H1 (cell line): ENCODE measurements around the gene ATE1. TPM values are rescaled to one million over a fixed set of nuclear protein-coding genes. Genes with fewer than 3 reads are reported as not detected.

ENCODE experiments used
- CTCF ChIA-PET: fragments of 300-600 bp; sonication (Branson Sonifier 250); formaldehyde crosslinking; loops from one replicate; lab custom pipeline; 2021; ENCODE audit not compliant: partially characterized antibody; lab: Charles Lee
- POLR2A ChIA-PET: fragments of 300-600 bp; sonication (Branson Sonifier 250); formaldehyde crosslinking; loops from one replicate; lab custom pipeline; 2021; ENCODE audit warnings: inconsistent platforms; ENCODE audit not compliant: partially characterized antibody; lab: Charles Lee
- DNase-seq, 2 experiments: peaks; one replicate each; pipeline versions ENCODE4 v3.0.0 to v3.0.0-alpha.2; 2010 to 2022; ENCODE audit warnings: low spot score in 2 of 2, low read depth in 1 of 2, mixed read lengths in 1 of 2
- FAIRE-seq: peaks from 2 replicates; lab custom pipeline; 2011; peaks lifted over from hg19 to GRCh38; lab: Jason Lieb, UNC
- H2AFZ ChIP-seq: 2 replicates; pipeline ENCODE4 v1.8.1; 2012; ENCODE audit warnings: low read length, inconsistent platforms
- H2AK5ac ChIP-seq: 2 replicates; pipeline ENCODE4 v1.6.1; 2013; ENCODE audit warnings: low read depth, low read length
- H2BK120ac ChIP-seq: replicated peaks from 2 replicates; pipeline ENCODE3; 2013; ENCODE audit warnings: low read depth, low read length, inconsistent platforms
- H2BK12ac ChIP-seq: 2 replicates; pipeline ENCODE4 v1.6.1; 2013; ENCODE audit warnings: low read depth, low read length
- H2BK15ac ChIP-seq: 2 replicates; pipeline ENCODE4 v1.6.1; 2013; ENCODE audit warnings: low read length
- H2BK20ac ChIP-seq: 2 replicates; pipeline ENCODE4 v1.6.1; 2013; ENCODE audit warnings: low read length
- H2BK5ac ChIP-seq: 2 replicates; pipeline ENCODE4 v1.6.1; 2013; ENCODE audit warnings: low read depth, low read length
- H3K14ac ChIP-seq: 2 replicates; pipeline ENCODE4 v1.6.1; 2013; ENCODE audit warnings: inconsistent platforms; ENCODE audit not compliant: insufficient read length
- H3K18ac ChIP-seq: 2 replicates; pipeline ENCODE4 v1.6.1; 2013; ENCODE audit warnings: low read length; ENCODE audit errors: extremely low read depth
- H3K23ac ChIP-seq: 2 replicates; pipeline ENCODE4 v1.6.1; 2013; ENCODE audit warnings: inconsistent platforms; ENCODE audit not compliant: insufficient read length
- H3K23me2 ChIP-seq: 2 replicates; pipeline ENCODE4 v1.6.1; 2013; ENCODE audit warnings: low read depth, low read length
- H3K27ac ChIP-seq: 2 replicates; pipeline ENCODE4 v1.6.1; 2011; ENCODE audit warnings: low read depth, low read length, inconsistent platforms
- H3K27me3 ChIP-seq, 4 experiments: replicated peaks in 1 of 4; 1 replicate in 1 of 4; 2 replicates in 3 of 4; pipeline versions ENCODE4 v1.6.1 to v1.8.1; 2011 to 2013; ENCODE audit warnings: low read length in 3 of 4, mild to moderate bottlenecking in 3 of 4, inconsistent platforms in 2 of 4, mixed read lengths in 2 of 4, moderate library complexity in 1 of 4; ENCODE audit not compliant: control insufficient read depth in 3 of 4, insufficient read depth in 3 of 4; ENCODE audit errors: extremely low read depth in 1 of 4
- H3K36me3 ChIP-seq, 4 experiments: 2 replicates each; pipeline versions ENCODE4 v1.6.1 to v1.8.1; 2011 to 2013; ENCODE audit warnings: mild to moderate bottlenecking in 4 of 4, low read length in 3 of 4, moderate library complexity in 2 of 4, control low read depth in 1 of 4, inconsistent platforms in 1 of 4; ENCODE audit not compliant: insufficient read depth in 4 of 4, control insufficient read depth in 2 of 4
- H3K4ac ChIP-seq: replicated peaks from 2 replicates; pipeline ENCODE3; 2013; ENCODE audit warnings: low read length, low read depth, mixed read lengths, inconsistent platforms; ENCODE audit not compliant: insufficient read length
- H3K4me1 ChIP-seq, 4 experiments: replicated peaks in 1 of 4; 1 replicate in 1 of 4; 2 replicates in 3 of 4; pipeline versions ENCODE4 v1.6.1 to v1.8.1; 2011 to 2013; ENCODE audit warnings: low read length in 3 of 4, inconsistent platforms in 2 of 4, mixed read lengths in 1 of 4; ENCODE audit not compliant: insufficient read depth in 4 of 4, control insufficient read depth in 3 of 4
- H3K4me2 ChIP-seq, 2 experiments: 2 replicates each; pipeline versions ENCODE4 v1.6.1 to v1.8.1; 2011 to 2013; ENCODE audit warnings: low read depth in 2 of 2, low read length in 2 of 2, control low read depth in 1 of 2, inconsistent platforms in 1 of 2, mild to moderate bottlenecking in 1 of 2; ENCODE audit not compliant: insufficient read depth in 1 of 2
- H3K4me3 ChIP-seq, 4 experiments: fragments of 200-600, 300-600 bp in 1 of 4; sonication (generic), shearing (Covaris generic), sonication (Bioruptor Twin) in 1 of 4; 2 replicates each; pipeline versions ENCODE4 v1.5.1 to v1.8.1; 2011 to 2016; ENCODE audit warnings: low read length in 4 of 4, low read depth in 3 of 4, control low read depth in 2 of 4, inconsistent platforms in 2 of 4, mild to moderate bottlenecking in 2 of 4, mixed read lengths in 1 of 4, moderate library complexity in 1 of 4; ENCODE audit not compliant: insufficient read depth in 2 of 4; ENCODE audit errors: extremely low read depth in 1 of 4
- H3K56ac ChIP-seq: replicated peaks from 2 replicates; pipeline ENCODE3; 2013; ENCODE audit warnings: low read depth, mild to moderate bottlenecking, mixed read lengths, low read length, inconsistent platforms; ENCODE audit not compliant: insufficient read length
- H3K79me1 ChIP-seq: 2 replicates; pipeline ENCODE4 v1.6.1; 2013; ENCODE audit warnings: low read depth, low read length, control low read depth
- H3K79me2 ChIP-seq, 2 experiments: 2 replicates each; pipeline versions ENCODE4 v1.6.1 to v1.8.1; 2012 to 2013; ENCODE audit warnings: low read length in 2 of 2, mild to moderate bottlenecking in 2 of 2, inconsistent platforms in 1 of 2; ENCODE audit not compliant: insufficient read depth in 2 of 2, control insufficient read depth in 1 of 2
- H3K9ac ChIP-seq, 4 experiments: replicated peaks in 1 of 4; 1 replicate in 1 of 4; 2 replicates in 3 of 4; pipeline versions ENCODE4 v1.6.1 to v1.8.1; 2011 to 2013; ENCODE audit warnings: low read depth in 3 of 4, low read length in 3 of 4, control low read depth in 2 of 4, mild to moderate bottlenecking in 2 of 4, moderate library complexity in 2 of 4, inconsistent platforms in 1 of 4; ENCODE audit errors: extremely low read depth in 1 of 4
- H3K9me3 ChIP-seq, 2 experiments: 2 replicates each; pipeline versions ENCODE4 v1.6.1 to v1.8.1; 2012 to 2013; ENCODE audit warnings: mild to moderate bottlenecking in 2 of 2, moderate library complexity in 2 of 2, control low read depth in 1 of 2, inconsistent platforms in 1 of 2, low read depth in 1 of 2, low read length in 1 of 2, mixed read lengths in 1 of 2; ENCODE audit not compliant: insufficient read depth in 2 of 2
- H4K20me1 ChIP-seq, 2 experiments: replicated peaks in 1 of 2; 2 replicates each; pipeline versions ENCODE3 to v1.8.1; 2011 to 2013; ENCODE audit warnings: inconsistent platforms in 2 of 2, low read length in 2 of 2, mild to moderate bottlenecking in 1 of 2; ENCODE audit not compliant: insufficient read depth in 2 of 2, control insufficient read depth in 1 of 2
- H4K5ac ChIP-seq: 2 replicates; pipeline ENCODE4 v1.6.1; 2013; ENCODE audit warnings: low read length, low read depth, mixed read lengths, inconsistent platforms; ENCODE audit not compliant: insufficient read length
- H4K8ac ChIP-seq: 2 replicates; pipeline ENCODE4 v1.8.0; 2013; ENCODE audit warnings: mild to moderate bottlenecking, moderate library complexity, low read length, inconsistent platforms; ENCODE audit not compliant: insufficient read depth; ENCODE audit errors: extremely low read depth
- H4K91ac ChIP-seq: replicated peaks from 2 replicates; pipeline ENCODE3; 2013; ENCODE audit warnings: low read length, mixed read lengths, inconsistent platforms; ENCODE audit not compliant: insufficient read length
- HDAC6 ChIP-seq: IDR thresholded peaks from one replicate; pipeline ENCODE4 v1.7.1; 2012; ENCODE audit warnings: low read depth, mild to moderate bottlenecking, inconsistent platforms, low read length, moderate library complexity
- SP1 ChIP-seq: IDR thresholded peaks from 2 replicates; pipeline ENCODE4 v1.6.1; 2011; ENCODE audit warnings: low read depth, low read length
- WGBS, 2 experiments: shearing (Covaris generic) in 1 of 2; methylation state at CpG; one replicate each; pipeline versions ENCODE4 v1.1.6 to v1.1.7; 2013 to 2015; ENCODE audit warnings: low lambda C conversion rate in 2 of 2, mixed read lengths in 2 of 2, inconsistent platforms in 1 of 2, low coverage in 1 of 2, missing lambda C conversion rate in 1 of 2; ENCODE audit not compliant: insufficient replicate concordance in 2 of 2, insufficient coverage in 1 of 2, insufficient read length in 1 of 2; ENCODE audit errors: extremely low coverage in 1 of 2, missing lambda C conversion rate in 1 of 2; 5-methylcytosine and 5-hydroxymethylcytosine counted together
- polyA plus RNA-seq, 7 experiments: library from polyadenylated mRNA; depleted of rRNA in 3 of 7; stranded (reverse) in 5 of 7; unstranded in 2 of 7; fragments of >200 nt in 5 of 7; fragments of 200-250 nt in 2 of 7; gene quantifications; 1 replicate in 5 of 7; 2 replicates in 1 of 7; 4 replicates in 1 of 7; pipeline versions ENCODE4 v1.2.1 to v1.2.3, GENCODE V29; 2011 to 2013; ENCODE audit warnings: missing spikeins in 2 of 7, mixed read lengths in 2 of 7
- total RNA-seq: library from RNA; stranded (reverse); fragmentation: NEBNext Ultra II Directional; extraction: Animal tissue kit (Norgen Biotek cat#: 25700); gene quantifications from 2 replicates; pipeline ENCODE4 v1.2.1, GENCODE V29; 2021

ATE1 gene
- total and polyA plus RNA-seq, 2 of the 8 experiments (the other 6 are each of a cell fraction or from before 2014, with no cell fraction given): 8.8 to 26.9 TPM

DNA sequence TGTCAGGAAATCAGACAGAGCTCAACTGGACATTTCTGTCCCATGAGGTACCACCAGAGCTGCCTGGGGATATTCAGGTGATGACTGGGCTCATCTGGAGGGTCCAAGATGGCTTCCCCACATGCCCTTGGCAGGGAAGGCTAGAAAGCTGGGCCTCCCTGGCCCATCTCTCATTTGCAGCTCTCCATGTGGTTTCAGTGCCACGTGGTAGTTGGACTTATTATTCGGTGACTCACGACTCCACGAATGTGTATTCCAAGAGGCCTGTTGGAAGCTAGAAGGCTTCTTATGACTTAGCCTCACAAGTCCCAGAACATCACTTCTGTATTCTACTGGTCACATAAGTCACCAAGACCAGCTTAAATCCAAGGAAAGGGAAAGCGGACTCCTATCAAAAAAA lies 24.4 kb upstream of the ATE1 start:
- Histone ChIP-seq H3K56ac (no peak overlapping the region), H4K8ac (no peak overlapping the region), H3K4me3 (no peak overlapping the region), H2BK120ac (no peak overlapping the region), H4K20me1 (no peaks in the 10 kb centered on the region), H3K4ac (no peak overlapping the region), H3K27me3 (no peaks in the 10 kb centered on the region), H2BK5ac (no peak overlapping the region), H3K23me2 (no peaks in the 10 kb centered on the region), H4K91ac (no peak overlapping the region), H2AFZ (no peak overlapping the region), H3K18ac (no peak overlapping the region), H3K27ac (no peak overlapping the region), H3K79me2 (no peaks in the 10 kb centered on the region), H3K23ac (no peak overlapping the region), H3K14ac (no peak overlapping the region), H3K79me1 (no peaks in the 10 kb centered on the region), H4K5ac (no peak overlapping the region), H3K4me1 (no peaks in the 10 kb centered on the region; a peak in 1 of 7 replicates), H3K36me3 (peaks cover 0 to 11% (median 2%) of the 10 kb centered on the region in 4 experiments; a peak in 5 of 8 replicates), H2BK15ac (no peak overlapping the region), H2BK20ac (no peak overlapping the region), H2BK12ac (no peak overlapping the region), H2AK5ac (no peak overlapping the region), H3K4me2 (no peak overlapping the region), H3K9me3 (no peaks in the 10 kb centered on the region), H3K9ac (no peak overlapping the region)
- 87% methylated on average over 5 of the region's 5 CpGs; no CpG with 5 or more reads in 1 of the 2 experiments for WGBS, 2 experiments
- no peak for DNase-seq
- CTCF ChIA-PET: interaction anchor here (0.6 kb wide), 1 partner anchor 312 kb away, joined by 3 read pairs; no protein-coding TSS in a partner anchor
- no peak for FAIRE-seq
- POLR2A ChIA-PET: interaction anchor here (0.6 to 1.6 kb wide), 6 partner anchors 11 to 1077 kb away, joined by 3 to 4 read pairs (median 4); partner anchors contain the start of genes ATE1 and NSMCE4A
- TF ChIP-seq HDAC6 (no peak), SP1 (no peak)
